ENCODE measurements around the gene CHTOP.

CHTOP gene

DNA sequence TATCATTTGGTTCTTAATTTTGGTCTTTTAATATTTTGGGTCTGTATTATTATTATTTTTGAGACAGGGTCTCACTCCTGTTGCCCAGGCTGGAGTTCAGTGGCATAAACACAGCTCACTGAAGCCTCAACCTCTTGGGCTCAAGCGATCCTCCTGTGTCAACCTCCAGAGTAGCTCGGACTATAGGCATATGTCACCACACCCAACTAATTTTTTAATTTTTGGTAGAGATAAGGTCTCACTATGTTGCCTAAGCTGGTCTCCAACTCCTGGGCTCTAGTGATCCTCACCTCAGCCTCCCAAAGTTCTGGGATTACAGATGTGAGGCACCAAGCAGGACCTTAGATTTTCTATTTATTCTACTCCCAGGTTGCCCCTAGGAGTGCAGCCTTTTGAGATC is 39.6 kb downstream of the CHTOP start:
- Histone ChIP-seq H3K36me3 (ENCODE audit: control insufficient read depth in 2 of 2, insufficient read depth in 1 of 2, low read length in 2 of 2) (peaks cover 11 to 18% of the 10 kb centered on the region in 2 experiments; a peak in 2 of 3 replicates), H3K4me3 (ENCODE audit: low read depth, low read length) (no peak overlapping the region), H3K4me1 (ENCODE audit: control insufficient read depth, insufficient read depth, low read length) (no peaks in the 10 kb centered on the region), H3K9me3 (ENCODE audit: control insufficient read depth, insufficient read depth, low read depth, low read length) (no peaks in the 10 kb centered on the region), H3K27ac (ENCODE audit: extremely low read depth, low read depth, low read length) (no peak overlapping the region)
- ChIA-PET POLR2A (interaction anchor here (1.5 kb wide), 1 partner anchor 54 kb away, joined by 3 read pairs; the partner anchor contains the start of gene INTS3), CTCF (interaction anchor here (0.6 to 1.0 kb wide), 2 partner anchors 78 to 123 kb away, joined by 3 read pairs; no protein-coding TSS in a partner anchor)
- TF ChIP-seq GLIS1 (tag by site-specific recombination; IDR thresholded peaks at IDR 0.05) (no peak), ZNF324 (tag by site-specific recombination; IDR thresholded peaks at IDR 0.05) (no peak), ZNF629 (tag by site-specific recombination; IDR thresholded peaks at IDR 0.05) (no peak), ZNF132 (tag by site-specific recombination; IDR thresholded peaks at IDR 0.05; ENCODE audit: borderline replicate concordance) (no peak), ZNF544 (tag by site-specific recombination; IDR thresholded peaks at IDR 0.05) (no peak), GLI4 (tag by site-specific recombination; IDR thresholded peaks at IDR 0.05) (no peak), ZNF513 (tag by site-specific recombination; IDR thresholded peaks at IDR 0.05) (no peak), ZNF354C (tag by site-specific recombination; IDR thresholded peaks at IDR 0.05; ENCODE audit: borderline replicate concordance, low read depth) (no peak), ZNF530 (tag by site-specific recombination; IDR thresholded peaks at IDR 0.05; ENCODE audit: low read depth) (no peak)
- TF ChIP-seq, protein P1, sequence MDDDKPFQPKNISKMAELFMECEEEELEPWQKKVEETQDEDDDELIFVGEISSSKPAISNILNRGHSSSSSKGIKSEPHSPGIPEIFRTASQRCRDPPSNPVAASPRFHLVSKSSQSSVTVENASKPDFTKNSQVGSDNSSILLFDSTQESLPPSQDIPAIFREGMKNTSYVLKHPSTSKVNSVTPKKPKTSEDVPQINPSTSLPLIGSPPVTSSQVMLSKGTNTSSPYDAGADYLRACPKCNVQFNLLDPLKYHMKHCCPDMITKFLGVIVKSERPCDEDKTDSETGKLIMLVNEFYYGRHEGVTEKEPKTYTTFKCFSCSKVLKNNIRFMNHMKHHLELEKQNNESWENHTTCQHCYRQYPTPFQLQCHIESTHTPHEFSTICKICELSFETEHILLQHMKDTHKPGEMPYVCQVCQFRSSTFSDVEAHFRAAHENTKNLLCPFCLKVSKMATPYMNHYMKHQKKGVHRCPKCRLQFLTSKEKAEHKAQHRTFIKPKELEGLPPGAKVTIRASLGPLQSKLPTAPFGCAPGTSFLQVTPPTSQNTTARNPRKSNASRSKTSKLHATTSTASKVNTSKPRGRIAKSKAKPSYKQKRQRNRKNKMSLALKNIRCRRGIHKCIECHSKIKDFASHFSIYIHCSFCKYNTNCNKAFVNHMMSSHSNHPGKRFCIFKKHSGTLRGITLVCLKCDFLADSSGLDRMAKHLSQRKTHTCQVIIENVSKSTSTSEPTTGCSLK (tag by site-specific recombination; IDR thresholded peaks at IDR 0.05): no peak
- TF ChIP-seq, protein P2, sequence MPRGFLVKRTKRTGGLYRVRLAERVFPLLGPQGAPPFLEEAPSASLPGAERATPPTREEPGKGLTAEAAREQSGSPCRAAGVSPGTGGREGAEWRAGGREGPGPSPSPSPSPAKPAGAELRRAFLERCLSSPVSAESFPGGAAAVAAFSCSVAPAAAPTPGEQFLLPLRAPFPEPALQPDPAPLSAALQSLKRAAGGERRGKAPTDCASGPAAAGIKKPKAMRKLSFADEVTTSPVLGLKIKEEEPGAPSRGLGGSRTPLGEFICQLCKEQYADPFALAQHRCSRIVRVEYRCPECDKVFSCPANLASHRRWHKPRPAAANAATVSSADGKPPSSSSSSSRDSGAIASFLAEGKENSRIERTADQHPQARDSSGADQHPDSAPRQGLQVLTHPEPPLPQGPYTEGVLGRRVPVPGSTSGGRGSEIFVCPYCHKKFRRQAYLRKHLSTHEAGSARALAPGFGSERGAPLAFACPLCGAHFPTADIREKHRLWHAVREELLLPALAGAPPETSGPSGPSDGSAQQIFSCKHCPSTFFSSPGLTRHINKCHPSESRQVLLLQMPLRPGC (tag by site-specific recombination; IDR thresholded peaks at IDR 0.05): no peak

GRCh38 chr1:153677718-153678518 is 44.1 kb downstream of the CHTOP start:
- CTCF ChIA-PET: interaction anchor here (0.6 to 6.0 kb wide), 35 partner anchors 8 to 1593 kb away, joined by 3 to 55 read pairs (median 4); partner anchors contain the start of genes CHTOP, CREB3L4, INTS3 and RAB13
- Histone ChIP-seq H3K4me1 (ENCODE audit: control insufficient read depth, insufficient read depth, low read length) (no peaks in the 10 kb centered on the region; the same call in 1 of the 2 replicates), H3K36me3 (ENCODE audit: control insufficient read depth in 2 of 2, insufficient read depth in 1 of 2, low read length in 2 of 2) (no peaks in the 10 kb centered on the region), H3K27ac (ENCODE audit: extremely low read depth, low read depth, low read length) (no peak overlapping the region), H3K4me3 (ENCODE audit: low read depth, low read length) (peak overlapping the region; percentile 42), H3K9me3 (ENCODE audit: control insufficient read depth, insufficient read depth, low read depth, low read length) (no peaks in the 10 kb centered on the region)
- POLR2A ChIA-PET: interaction anchor here (1.3 kb wide), 2 partner anchors 50 to 312 kb away, joined by 5 read pairs; partner anchors contain the start of genes INTS3 and RPS27
- TF ChIP-seq PATZ1 (tag by site-specific recombination; IDR thresholded peaks at IDR 0.05) (peak; percentile 97), ZNF654 (tag by site-specific recombination; IDR thresholded peaks at IDR 0.05; ENCODE audit: low read depth) (peak; percentile 96), ZNF76 (tag by site-specific recombination; IDR thresholded peaks at IDR 0.05; ENCODE audit: borderline replicate concordance, low read depth) (0 out of 2 replicates have a peak, but pooled peaks have one; percentile 14), EGR2 (tag by site-specific recombination; IDR thresholded peaks at IDR 0.05; ENCODE audit: low read depth) (peak; percentile 81), ZNF610 (tag by site-specific recombination; IDR thresholded peaks at IDR 0.05; ENCODE audit: borderline replicate concordance) (0 out of 2 replicates have a peak, but pooled peaks have one; percentile 33), ZNF239 (tag by site-specific recombination; IDR thresholded peaks at IDR 0.05) (no peak), GFI1B (tag by site-specific recombination; IDR thresholded peaks at IDR 0.05) (0 out of 2 replicates have a peak, but pooled peaks have one; percentile 21)
- TF ChIP-seq, protein P3, sequence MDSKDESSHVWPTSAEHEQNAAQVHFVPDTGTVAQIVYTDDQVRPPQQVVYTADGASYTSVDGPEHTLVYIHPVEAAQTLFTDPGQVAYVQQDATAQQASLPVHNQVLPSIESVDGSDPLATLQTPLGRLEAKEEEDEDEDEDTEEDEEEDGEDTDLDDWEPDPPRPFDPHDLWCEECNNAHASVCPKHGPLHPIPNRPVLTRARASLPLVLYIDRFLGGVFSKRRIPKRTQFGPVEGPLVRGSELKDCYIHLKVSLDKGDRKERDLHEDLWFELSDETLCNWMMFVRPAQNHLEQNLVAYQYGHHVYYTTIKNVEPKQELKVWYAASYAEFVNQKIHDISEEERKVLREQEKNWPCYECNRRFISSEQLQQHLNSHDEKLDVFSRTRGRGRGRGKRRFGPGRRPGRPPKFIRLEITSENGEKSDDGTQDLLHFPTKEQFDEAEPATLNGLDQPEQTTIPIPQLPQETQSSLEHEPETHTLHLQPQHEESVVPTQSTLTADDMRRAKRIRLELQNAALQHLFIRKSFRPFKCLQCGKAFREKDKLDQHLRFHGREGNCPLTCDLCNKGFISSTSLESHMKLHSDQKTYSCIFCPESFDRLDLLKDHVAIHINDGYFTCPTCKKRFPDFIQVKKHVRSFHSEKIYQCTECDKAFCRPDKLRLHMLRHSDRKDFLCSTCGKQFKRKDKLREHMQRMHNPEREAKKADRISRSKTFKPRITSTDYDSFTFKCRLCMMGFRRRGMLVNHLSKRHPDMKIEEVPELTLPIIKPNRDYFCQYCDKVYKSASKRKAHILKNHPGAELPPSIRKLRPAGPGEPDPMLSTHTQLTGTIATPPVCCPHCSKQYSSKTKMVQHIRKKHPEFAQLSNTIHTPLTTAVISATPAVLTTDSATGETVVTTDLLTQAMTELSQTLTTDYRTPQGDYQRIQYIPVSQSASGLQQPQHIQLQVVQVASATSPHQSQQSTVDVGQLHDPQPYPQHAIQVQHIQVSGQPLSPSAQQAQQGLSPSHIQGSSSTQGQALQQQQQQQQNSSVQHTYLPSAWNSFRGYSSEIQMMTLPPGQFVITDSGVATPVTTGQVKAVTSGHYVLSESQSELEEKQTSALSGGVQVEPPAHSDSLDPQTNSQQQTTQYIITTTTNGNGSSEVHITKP (tag by site-specific recombination; IDR thresholded peaks at IDR 0.05): no peak
